ENCODE data around the gene ARMC9.

The ARMC9 gene

GRCh38 chr2:231198291-231199173, at the start of gene ARMC9:
TSS of gene ARMC9 (plus strand) at chr2:231198631. CDS start at chr2:231206239, 7,608 bp downstream.
- Mint-ChIP-seq H3K4me1 (ENCODE audit: low read depth) (peaks cover 4% of the 10 kb centered on the region), H3K36me3 (ENCODE audit: low read depth) (peaks cover 1% of the 10 kb centered on the region), H3K4me3 (peak within 1 kb of the TSS; percentile 91), H3K27ac (no peak within 1 kb of the TSS), H3K27me3 (ENCODE audit: low read depth) (peaks cover 38% of the 10 kb centered on the region), H3K9me3 (no peaks in the 10 kb centered on the region)

GRCh38 chr2:231152800-231153557, 45.5 kb upstream of the ARMC9 start:
- no peaks in the 10 kb centered on the region for H3K4me1 Mint-ChIP-seq (ENCODE audit: low read depth)
- H3K27ac Mint-ChIP-seq = no peak overlapping the region
- peaks cover 17% of the 10 kb centered on the region for H3K36me3 Mint-ChIP-seq (ENCODE audit: low read depth)
- no peaks in the 10 kb centered on the region for H3K9me3 Mint-ChIP-seq
- H3K27me3 Mint-ChIP-seq (ENCODE audit: low read depth) = no peaks in the 10 kb centered on the region
- no peak overlapping the region for H3K4me3 Mint-ChIP-seq

GRCh38 chr2:231159306-231159705, 39.1 kb upstream of the ARMC9 start:
- H3K9me3 Mint-ChIP-seq = no peaks in the 10 kb centered on the region
- H3K27me3 Mint-ChIP-seq (ENCODE audit: low read depth) = no peaks in the 10 kb centered on the region
- no peak overlapping the region for H3K4me3 Mint-ChIP-seq
- peaks cover 14% of the 10 kb centered on the region for H3K36me3 Mint-ChIP-seq (ENCODE audit: low read depth)
- H3K27ac Mint-ChIP-seq = no peak overlapping the region
- peaks cover 12% of the 10 kb centered on the region for H3K4me1 Mint-ChIP-seq (ENCODE audit: low read depth)

- Mint-ChIP-seq H3K27ac (no peak overlapping the region), H3K4me3 (no peak overlapping the region), H3K4me1 (ENCODE audit: low read depth) (peaks cover 12% of the 10 kb centered on the region), H3K36me3 (ENCODE audit: low read depth) (peaks cover 12% of the 10 kb centered on the region), H3K27me3 (ENCODE audit: low read depth) (no peaks in the 10 kb centered on the region), H3K9me3 (no peaks in the 10 kb centered on the region)
Observed at GRCh38 chr2:231160701-231161100, 37.7 kb upstream of the ARMC9 start.

- Mint-ChIP-seq H3K4me1 (ENCODE audit: low read depth) (peaks cover 12% of the 10 kb centered on the region), H3K36me3 (ENCODE audit: low read depth) (peaks cover 12% of the 10 kb centered on the region), H3K9me3 (no peaks in the 10 kb centered on the region), H3K27ac (no peak overlapping the region), H3K27me3 (ENCODE audit: low read depth) (no peaks in the 10 kb centered on the region), H3K4me3 (no peak overlapping the region)
Observed at GRCh38 chr2:231161252-231161839, 37.1 kb upstream of the ARMC9 start.

GRCh38 chr2:231161877-231162329, 36.5 kb upstream of the ARMC9 start:
- Mint-ChIP-seq H3K9me3 (no peaks in the 10 kb centered on the region), H3K36me3 (ENCODE audit: low read depth) (peaks cover 14% of the 10 kb centered on the region), H3K27me3 (ENCODE audit: low read depth) (no peaks in the 10 kb centered on the region), H3K4me3 (no peak overlapping the region), H3K4me1 (ENCODE audit: low read depth) (peaks cover 12% of the 10 kb centered on the region), H3K27ac (no peak overlapping the region)

- Mint-ChIP-seq H3K27me3 (ENCODE audit: low read depth) (no peaks in the 10 kb centered on the region), H3K36me3 (ENCODE audit: low read depth) (peaks cover 19% of the 10 kb centered on the region), H3K9me3 (no peaks in the 10 kb centered on the region), H3K4me1 (ENCODE audit: low read depth) (peaks cover 12% of the 10 kb centered on the region), H3K27ac (no peak overlapping the region), H3K4me3 (no peak overlapping the region)
Observed at GRCh38 chr2:231163011-231163410, 35.4 kb upstream of the ARMC9 start.

GRCh38 chr2:231163414-231164095, 34.9 kb upstream of the ARMC9 start:
- no peak overlapping the region for H3K27ac Mint-ChIP-seq
- no peaks in the 10 kb centered on the region for H3K9me3 Mint-ChIP-seq
- no peak overlapping the region for H3K4me3 Mint-ChIP-seq
- H3K36me3 Mint-ChIP-seq (ENCODE audit: low read depth) = peaks cover 23% of the 10 kb centered on the region
- H3K4me1 Mint-ChIP-seq (ENCODE audit: low read depth) = peaks cover 17% of the 10 kb centered on the region
- H3K27me3 Mint-ChIP-seq (ENCODE audit: low read depth) = no peaks in the 10 kb centered on the region

GRCh38 chr2:231167745-231168459, 30.5 kb upstream of the ARMC9 start:
- Mint-ChIP-seq H3K9me3 (no peaks in the 10 kb centered on the region), H3K27me3 (ENCODE audit: low read depth) (no peaks in the 10 kb centered on the region), H3K4me3 (no peak overlapping the region), H3K4me1 (ENCODE audit: low read depth) (peaks cover 5% of the 10 kb centered on the region), H3K36me3 (ENCODE audit: low read depth) (peaks cover 27% of the 10 kb centered on the region), H3K27ac (no peak overlapping the region)

- no peaks in the 10 kb centered on the region for H3K27me3 Mint-ChIP-seq (ENCODE audit: low read depth)
- no peaks in the 10 kb centered on the region for H3K9me3 Mint-ChIP-seq
- peaks cover 5% of the 10 kb centered on the region for H3K4me1 Mint-ChIP-seq (ENCODE audit: low read depth)
- peaks cover 27% of the 10 kb centered on the region for H3K36me3 Mint-ChIP-seq (ENCODE audit: low read depth)
- no peak overlapping the region for H3K4me3 Mint-ChIP-seq
- no peak overlapping the region for H3K27ac Mint-ChIP-seq
Observed at GRCh38 chr2:231168460-231169139, 29.8 kb upstream of the ARMC9 start.

GRCh38 chr2:231169488-231169887, 28.9 kb upstream of the ARMC9 start:
- Mint-ChIP-seq H3K36me3 (ENCODE audit: low read depth) (peaks cover 30% of the 10 kb centered on the region), H3K27me3 (ENCODE audit: low read depth) (no peaks in the 10 kb centered on the region), H3K27ac (no peak overlapping the region), H3K4me3 (no peak overlapping the region), H3K4me1 (ENCODE audit: low read depth) (peaks cover 5% of the 10 kb centered on the region), H3K9me3 (no peaks in the 10 kb centered on the region)

- no peaks in the 10 kb centered on the region for H3K27me3 Mint-ChIP-seq (ENCODE audit: low read depth)
- peaks cover 5% of the 10 kb centered on the region for H3K4me1 Mint-ChIP-seq (ENCODE audit: low read depth)
- H3K36me3 Mint-ChIP-seq (ENCODE audit: low read depth) = peaks cover 32% of the 10 kb centered on the region
Observed at GRCh38 chr2:231170055-231170454, 28.4 kb upstream of the ARMC9 start.

GRCh38 chr2:231172025-231172424, 26.4 kb upstream of the ARMC9 start:
- no peaks in the 10 kb centered on the region for H3K27me3 Mint-ChIP-seq (ENCODE audit: low read depth)
- H3K4me1 Mint-ChIP-seq (ENCODE audit: low read depth) = peaks cover 5% of the 10 kb centered on the region
- H3K27ac Mint-ChIP-seq = no peak overlapping the region
- no peak overlapping the region for H3K4me3 Mint-ChIP-seq
- no peaks in the 10 kb centered on the region for H3K9me3 Mint-ChIP-seq
- peaks cover 38% of the 10 kb centered on the region for H3K36me3 Mint-ChIP-seq (ENCODE audit: low read depth)

More at GRCh38 chr2:231170055-231170454, 28.4 kb upstream of the ARMC9 start:
- Mint-ChIP-seq H3K9me3 (no peaks in the 10 kb centered on the region), H3K27ac (no peak overlapping the region), H3K4me3 (no peak overlapping the region)
